Vagina (tissue), 2 donors: ENCODE measurements around the gene SORCS2.

Source experiments
- CTCF ChIP-seq, 3 experiments: fragments of 450-650 bp in 2 of 3; fragments of 200-600 bp in 1 of 3; sonication (generic) in 1 of 3; IDR thresholded peaks; one replicate each; pipeline ENCODE4 v1.5.1; 2017 to 2019; ENCODE audit warnings: antibody characterized with exemption in 3 of 3, mild to moderate bottlenecking in 2 of 3, moderate library complexity in 2 of 3
- POLR2A ChIP-seq, 2 donors: fragments of 450-650 bp; IDR thresholded peaks; one replicate each; pipeline ENCODE4 v1.6.1; 2017; ENCODE audit warnings: antibody characterized with exemption in 2 of 2, mild to moderate bottlenecking in 2 of 2, moderate library complexity in 2 of 2

GRCh38 chr4:7598939-7599790 lies 406.8 kb downstream of the SORCS2 start:
- TF ChIP-seq CTCF (IDR thresholded peaks at IDR 0.05) (no peak), POLR2A (IDR thresholded peaks at IDR 0.05) (no peak)
